Colonic mucosa (tissue), 4 donors: ENCODE data around the gene PDE10A. TPM values are rescaled to one million over a fixed set of nuclear protein-coding genes. Genes with fewer than 3 reads are reported as not detected.

ENCODE experiments used
- DNase-seq: peaks from one replicate; pipeline ENCODE4 v3.0.0-alpha.2; 2020
- H3K27ac ChIP-seq: fragments of 200-600 bp; one replicate; pipeline ENCODE4 v1.8.0; 2021
- H3K27me3 ChIP-seq: fragments of 200-600 bp; one replicate; pipeline ENCODE4 v1.8.0; 2021
- H3K36me3 ChIP-seq: fragments of 200-600 bp; one replicate; pipeline ENCODE4 v1.8.0; 2021
- H3K4me1 ChIP-seq: fragments of 200-600 bp; one replicate; pipeline ENCODE4 v1.8.0; 2021; ENCODE audit warnings: mild to moderate bottlenecking
- H3K4me3 ChIP-seq: fragments of 200-600 bp; one replicate; pipeline ENCODE4 v1.8.0; 2021
- H3K9ac ChIP-seq, 2 donors: one replicate each; pipeline ENCODE4 v1.7.0; 2013; ENCODE audit warnings: control low read depth in 2 of 2, low read depth in 2 of 2, low read length in 2 of 2
- H3K9me3 ChIP-seq: fragments of 200-600 bp; one replicate; pipeline ENCODE4 v1.8.0; 2021
- CTCF ChIP-seq: fragments of 200-600 bp; IDR thresholded peaks from one replicate; pipeline ENCODE4 v1.8.0; 2022; ENCODE audit warnings: antibody characterized with exemption, mild to moderate bottlenecking
- intact Hi-C: fragments of 100-400 bp; cut with DNase I; formaldehyde crosslinking; loops from one replicate; pipeline ENCODE4 v1.14.1; 2022
- total RNA-seq, 2 donors: library from RNA; stranded (reverse); fragmentation: NEBNext Ultra II Directional in 1 of 2; extraction: Animal tissue kit (Norgen Biotek cat#: 25700) in 1 of 2; gene quantifications; one replicate each; pipeline ENCODE4 v1.2.1, GENCODE V29; 2021
- donor health status: healthy.
- donor health status: DM: no; HTN: no; CAD: no.
- donor health status: DM: no; HTN: no; CAD: no.

PDE10A gene
- total RNA-seq, 2 donors from 2014 or later, result 0.37 to 3.4 TPM

GRCh38 chr6:165644586-165645266 is 18.3 kb downstream of the PDE10A start:
- intact Hi-C loops, result no loop called here
- TF ChIP-seq CTCF, result no peak
- no peak for DNase-seq
- Histone ChIP-seq H3K9me3 (no peaks in the 10 kb centered on the region), H3K27me3 (no peaks in the 10 kb centered on the region), H3K27ac (no peak overlapping the region), H3K36me3 (no peaks in the 10 kb centered on the region), H3K4me1 (no peaks in the 10 kb centered on the region), H3K9ac (no peak overlapping the region), H3K4me3 (no peak overlapping the region)

GRCh38 chr6:165643015-165643414 is 20.0 kb downstream of the PDE10A start:
- no peaks in the 10 kb centered on the region for H3K36me3 ChIP-seq
- no peak overlapping the region for H3K9ac ChIP-seq

GRCh38 chr6:165641672-165642156 is 21.3 kb downstream of the PDE10A start:
- H3K9me3 ChIP-seq, result no peaks in the 10 kb centered on the region
- H3K27me3 ChIP-seq, result no peaks in the 10 kb centered on the region
- H3K36me3 ChIP-seq, result no peaks in the 10 kb centered on the region
- intact Hi-C loops, result no loop called here
- no peak overlapping the region for H3K9ac ChIP-seq
- H3K4me1 ChIP-seq, result no peaks in the 10 kb centered on the region
- no peak overlapping the region for H3K4me3 ChIP-seq
- TF ChIP-seq CTCF, result no peak
- no peak for DNase-seq
- H3K27ac ChIP-seq, result no peak overlapping the region

More at GRCh38 chr6:165643015-165643414, 20.0 kb downstream of the PDE10A start:
- DNase-seq, result no peak
- intact Hi-C loops, result no loop called here
- Histone ChIP-seq H3K4me1 (no peaks in the 10 kb centered on the region), H3K27ac (no peak overlapping the region), H3K4me3 (no peak overlapping the region), H3K27me3 (no peaks in the 10 kb centered on the region), H3K9me3 (no peaks in the 10 kb centered on the region)
- TF ChIP-seq CTCF, result no peak

GRCh38 chr6:165640806-165641205 is 22.2 kb downstream of the PDE10A start:
- Histone ChIP-seq H3K36me3 (no peaks in the 10 kb centered on the region), H3K27me3 (no peaks in the 10 kb centered on the region), H3K4me3 (no peak overlapping the region), H3K9ac (no peak overlapping the region), H3K9me3 (no peaks in the 10 kb centered on the region), H3K27ac (no peak overlapping the region), H3K4me1 (no peaks in the 10 kb centered on the region)
- TF ChIP-seq CTCF, result no peak
- no peak for DNase-seq
- intact Hi-C loops, result no loop called here

GRCh38 chr6:165638530-165638929 is 24.5 kb downstream of the PDE10A start:
- Histone ChIP-seq H3K27ac (no peak overlapping the region), H3K4me3 (no peak overlapping the region), H3K9ac (no peak overlapping the region), H3K36me3 (no peaks in the 10 kb centered on the region), H3K9me3 (no peaks in the 10 kb centered on the region), H3K4me1 (no peaks in the 10 kb centered on the region), H3K27me3 (no peaks in the 10 kb centered on the region)
- no peak for TF ChIP-seq CTCF
- intact Hi-C loops, result no loop called here
- no peak for DNase-seq
